ENCODE measurements around the gene TMEM132D.
"Not testable (repeated sequence)": the region's sequence is repeated elsewhere in the genome, so short reads cannot be mapped to it uniquely, and the experiment has no call there.

The TMEM132D gene

DNA sequence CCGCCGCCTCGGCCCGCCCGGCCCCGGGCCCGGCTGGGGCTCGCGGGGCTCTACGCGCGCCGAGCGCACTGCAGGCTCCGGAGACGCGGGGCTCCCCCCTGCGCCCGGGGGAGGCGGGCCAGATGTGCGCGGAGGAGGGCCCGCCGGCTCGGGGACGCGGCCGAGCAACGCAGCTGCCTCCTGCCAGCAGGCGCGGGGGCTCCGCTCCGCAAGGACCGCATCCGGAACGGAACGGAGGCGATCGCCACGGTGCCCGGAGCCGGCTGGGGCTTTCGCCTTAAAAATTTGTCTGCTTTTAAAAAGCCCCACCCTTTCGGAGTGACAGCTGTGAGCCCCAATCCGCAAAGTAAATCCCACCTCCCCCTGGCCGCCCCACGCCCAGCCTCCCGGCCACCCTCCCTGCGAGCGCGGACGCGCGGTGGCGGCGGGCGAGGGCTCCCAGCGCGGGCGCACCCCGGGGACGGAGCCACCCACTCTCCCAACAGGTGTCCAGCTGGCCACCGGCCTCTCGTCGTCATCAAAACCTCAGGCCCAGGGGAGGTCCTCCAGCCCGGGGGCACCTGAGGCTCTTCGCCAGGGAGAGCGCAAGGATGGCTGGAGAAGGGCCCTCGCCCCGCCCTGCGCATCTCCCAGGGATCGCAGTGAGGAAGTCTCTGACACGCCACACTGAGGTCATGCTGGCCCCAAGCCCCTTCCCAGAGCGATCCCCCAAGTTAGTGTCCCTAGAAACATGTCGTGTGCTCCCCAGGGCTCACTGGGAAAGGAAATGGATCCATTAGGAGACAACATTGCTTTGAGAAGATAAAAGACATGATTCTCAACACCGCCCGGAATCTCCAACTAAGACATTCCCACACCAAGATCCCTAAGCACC is at the start of gene TMEM132D:
TMEM132D (minus strand) TSS at position 70 of the 874 bp plus-strand sequence.
- H3K36me3 Mint-ChIP-seq, result no peaks in the 10 kb centered on the region
- no peak within 1 kb of the TSS for H3K4me3 Mint-ChIP-seq
- no peak within 1 kb of the TSS for H3K27ac Mint-ChIP-seq
- peak; percentile 42 for ATAC-seq
- no peaks in the 10 kb centered on the region for H3K9me3 Mint-ChIP-seq
- no peaks in the 10 kb centered on the region for H3K4me1 Mint-ChIP-seq
- peaks cover 7% of the 10 kb centered on the region for H3K27me3 Mint-ChIP-seq

DNA sequence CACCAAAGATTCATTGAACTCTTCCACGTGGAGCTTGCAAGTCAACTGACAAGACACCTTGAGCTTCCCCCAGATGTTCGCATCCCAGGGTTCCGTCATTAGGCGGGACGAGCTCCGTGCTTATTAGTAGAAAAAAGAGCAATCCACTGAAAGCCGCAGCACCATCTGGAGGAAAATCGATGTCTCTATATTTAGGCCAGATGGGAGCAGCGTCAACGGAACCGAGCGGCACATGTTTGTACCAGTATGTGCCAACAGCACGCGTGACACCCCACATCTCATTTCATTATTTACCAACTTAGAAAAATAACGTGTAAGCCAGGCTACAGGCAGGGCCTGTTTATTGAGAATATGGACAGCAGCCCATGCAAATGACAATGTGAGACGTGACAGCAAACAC is 45.8 kb upstream of the TMEM132D start:
- Mint-ChIP-seq H3K36me3 (no peaks in the 10 kb centered on the region), H3K27me3 (no peaks in the 10 kb centered on the region), H3K9me3 (no peaks in the 10 kb centered on the region), H3K4me1 (no peaks in the 10 kb centered on the region), H3K27ac (no peak overlapping the region), H3K4me3 (no peak overlapping the region)
- ATAC-seq, result no peak

DNA sequence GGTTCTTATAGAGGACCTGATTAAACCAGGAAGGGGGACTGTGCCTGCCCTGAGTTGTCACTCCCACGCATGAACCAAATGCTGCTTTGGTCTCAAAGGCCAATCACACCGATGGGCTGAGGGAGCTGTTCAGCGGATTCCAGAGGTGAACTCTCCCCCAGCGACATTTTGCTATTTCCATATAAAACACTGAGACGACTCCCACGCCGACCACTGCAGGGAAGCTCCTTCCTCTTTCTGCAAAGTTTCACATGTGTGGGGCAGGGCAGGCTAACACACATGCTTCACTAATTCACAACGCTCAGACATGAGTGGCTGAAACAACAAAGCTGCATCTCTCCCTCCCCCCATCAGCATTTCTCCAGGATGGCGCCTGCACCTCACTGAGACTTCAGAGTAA is 37.8 kb upstream of the TMEM132D start:
- H3K4me1 Mint-ChIP-seq, result no peaks in the 10 kb centered on the region
- H3K9me3 Mint-ChIP-seq, result no peaks in the 10 kb centered on the region
- H3K36me3 Mint-ChIP-seq, result no peaks in the 10 kb centered on the region
- H3K4me3 Mint-ChIP-seq, result no peak overlapping the region
- H3K27me3 Mint-ChIP-seq, result no peaks in the 10 kb centered on the region
- H3K27ac Mint-ChIP-seq, result no peak overlapping the region
- ATAC-seq, result no peak

DNA sequence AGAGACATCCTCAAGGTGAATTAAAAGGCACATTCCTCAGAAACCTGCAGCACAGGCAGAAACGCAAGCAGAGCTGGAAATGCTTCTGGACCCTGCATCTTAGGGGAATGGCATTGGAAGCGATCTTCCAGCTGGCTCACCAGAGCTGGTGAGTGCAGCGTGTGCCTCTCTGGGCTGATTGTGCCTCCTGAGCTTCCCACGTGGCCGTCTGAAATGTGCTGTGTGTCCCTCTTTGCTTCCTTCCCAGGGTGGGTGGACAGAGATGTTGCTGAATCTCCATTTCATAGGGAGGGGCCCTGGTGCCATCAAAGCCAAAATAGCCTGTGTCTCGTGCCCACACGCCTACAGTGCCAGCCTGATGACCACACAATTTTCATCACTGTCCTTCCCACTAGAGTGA is 34.3 kb upstream of the TMEM132D start:
- no peak overlapping the region for H3K27ac Mint-ChIP-seq
- H3K4me3 Mint-ChIP-seq, result no peak overlapping the region
- no peaks in the 10 kb centered on the region for H3K36me3 Mint-ChIP-seq
- H3K4me1 Mint-ChIP-seq, result no peaks in the 10 kb centered on the region
- ATAC-seq, result no peak
- peaks cover 3% of the 10 kb centered on the region for H3K9me3 Mint-ChIP-seq
- no peaks in the 10 kb centered on the region for H3K27me3 Mint-ChIP-seq

DNA sequence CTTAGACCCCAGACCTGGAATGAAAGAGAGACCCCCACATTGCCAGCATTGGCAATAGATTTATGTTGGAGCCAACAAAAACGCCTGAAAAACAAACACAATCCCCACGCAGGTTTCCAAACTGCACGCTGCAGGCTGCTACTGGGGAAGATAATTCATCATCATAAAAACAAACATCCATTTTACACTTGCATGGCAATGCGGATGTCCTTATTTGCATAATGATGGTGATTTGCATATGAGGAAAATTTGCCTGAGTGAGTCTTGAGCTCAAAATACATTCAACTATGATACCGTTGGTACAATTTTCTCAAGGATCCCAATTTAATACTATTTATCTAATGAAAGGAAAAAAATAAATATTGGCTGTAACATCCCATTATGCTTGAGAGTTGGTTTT is 33.6 kb upstream of the TMEM132D start:
- no peaks in the 10 kb centered on the region for H3K27me3 Mint-ChIP-seq
- H3K9me3 Mint-ChIP-seq, result peaks cover 3% of the 10 kb centered on the region
- no peak for ATAC-seq
- no peaks in the 10 kb centered on the region for H3K36me3 Mint-ChIP-seq
- H3K27ac Mint-ChIP-seq, result no peak overlapping the region
- no peaks in the 10 kb centered on the region for H3K4me1 Mint-ChIP-seq
- no peak overlapping the region for H3K4me3 Mint-ChIP-seq

DNA sequence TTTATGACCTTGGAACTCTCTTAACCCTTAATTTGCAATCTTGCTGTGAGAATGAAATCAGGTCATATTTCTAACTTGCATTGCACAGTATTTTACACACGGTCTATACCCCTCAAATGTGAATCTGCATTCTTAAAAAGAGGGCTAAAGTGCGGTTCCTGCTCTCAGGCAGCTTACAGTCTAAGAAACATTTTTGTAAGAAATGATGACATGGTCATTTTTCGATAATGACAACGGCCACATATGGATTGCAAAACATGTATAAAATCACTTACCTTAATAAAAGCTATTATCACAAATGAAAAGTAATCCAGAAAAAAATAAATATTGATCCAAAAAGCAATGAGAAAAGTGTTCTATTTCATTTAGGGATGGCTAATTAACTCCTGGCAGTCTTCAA is 24.8 kb upstream of the TMEM132D start:
- H3K36me3 Mint-ChIP-seq, result no peaks in the 10 kb centered on the region
- H3K9me3 Mint-ChIP-seq, result peaks cover 8% of the 10 kb centered on the region
- ATAC-seq, result no peak
- H3K4me3 Mint-ChIP-seq, result no peak overlapping the region
- no peak overlapping the region for H3K27ac Mint-ChIP-seq
- H3K4me1 Mint-ChIP-seq, result no peaks in the 10 kb centered on the region
- H3K27me3 Mint-ChIP-seq, result no peaks in the 10 kb centered on the region

DNA sequence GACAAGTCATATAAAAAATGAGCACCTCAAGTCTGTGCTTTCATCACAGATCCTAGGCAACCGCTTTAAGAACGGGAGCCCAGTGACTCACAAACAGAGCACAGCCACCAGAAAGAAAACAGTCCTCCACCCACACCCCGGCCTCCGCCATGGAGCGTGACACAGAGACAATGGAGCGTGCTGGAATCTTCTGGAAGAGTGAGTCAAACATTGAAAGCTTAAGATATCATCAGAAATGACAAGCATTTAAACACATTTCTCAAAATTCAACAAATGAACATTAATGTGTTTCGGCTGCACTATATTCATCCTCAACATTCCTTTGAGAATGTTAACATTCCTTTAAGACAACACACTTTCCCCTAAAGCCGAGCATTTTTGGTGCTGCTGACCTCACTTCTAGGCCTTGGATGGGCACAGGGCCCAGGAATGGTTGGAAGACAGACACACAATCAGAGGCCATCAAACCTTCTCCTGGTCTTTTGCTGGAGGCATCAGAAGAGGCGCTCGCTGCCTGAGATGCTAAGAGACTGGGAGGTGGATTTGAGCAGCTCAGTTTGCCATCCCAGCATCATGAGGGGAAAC is 23.6 kb upstream of the TMEM132D start:
- H3K27me3 Mint-ChIP-seq, result no peaks in the 10 kb centered on the region
- peaks cover 8% of the 10 kb centered on the region for H3K9me3 Mint-ChIP-seq
- no peak overlapping the region for H3K4me3 Mint-ChIP-seq
- H3K27ac Mint-ChIP-seq, result no peak overlapping the region
- ATAC-seq, result no peak
- no peaks in the 10 kb centered on the region for H3K36me3 Mint-ChIP-seq
- H3K4me1 Mint-ChIP-seq, result no peaks in the 10 kb centered on the region

DNA sequence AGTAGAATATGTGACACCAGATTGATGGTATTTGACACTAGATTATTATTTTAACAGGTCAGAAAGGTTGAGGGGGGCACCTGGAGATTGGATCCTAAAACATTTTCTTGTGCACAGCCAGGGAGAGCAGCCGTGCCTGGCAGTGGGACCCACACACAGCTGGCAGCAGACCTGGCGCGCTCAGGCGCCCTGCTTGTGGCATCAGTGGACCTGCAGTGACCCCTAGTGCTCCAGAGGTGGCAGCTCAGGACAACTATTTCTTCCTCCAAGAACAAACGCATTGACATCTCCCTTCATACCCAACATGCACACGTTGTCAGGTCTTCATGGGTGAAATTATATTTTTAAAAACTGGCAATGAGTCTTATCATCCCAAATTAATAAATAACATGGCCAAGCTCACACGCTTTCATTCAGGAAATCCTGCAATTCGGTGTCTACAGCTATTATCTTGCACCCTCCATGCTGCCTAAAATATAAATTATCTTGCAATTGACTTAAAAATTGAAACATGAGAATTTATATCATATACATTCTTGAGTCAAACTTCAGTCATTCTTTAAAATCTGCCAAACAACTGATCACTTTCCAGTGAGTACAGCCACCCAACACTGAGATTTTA is 7.7 kb upstream of the TMEM132D start:
- H3K27ac Mint-ChIP-seq, result no peak overlapping the region
- H3K27me3 Mint-ChIP-seq, result no peaks in the 10 kb centered on the region
- H3K4me3 Mint-ChIP-seq, result no peak overlapping the region
- H3K36me3 Mint-ChIP-seq, result no peaks in the 10 kb centered on the region
- no peaks in the 10 kb centered on the region for H3K9me3 Mint-ChIP-seq
- ATAC-seq, result peak; percentile 55
- H3K4me1 Mint-ChIP-seq, result no peaks in the 10 kb centered on the region

DNA sequence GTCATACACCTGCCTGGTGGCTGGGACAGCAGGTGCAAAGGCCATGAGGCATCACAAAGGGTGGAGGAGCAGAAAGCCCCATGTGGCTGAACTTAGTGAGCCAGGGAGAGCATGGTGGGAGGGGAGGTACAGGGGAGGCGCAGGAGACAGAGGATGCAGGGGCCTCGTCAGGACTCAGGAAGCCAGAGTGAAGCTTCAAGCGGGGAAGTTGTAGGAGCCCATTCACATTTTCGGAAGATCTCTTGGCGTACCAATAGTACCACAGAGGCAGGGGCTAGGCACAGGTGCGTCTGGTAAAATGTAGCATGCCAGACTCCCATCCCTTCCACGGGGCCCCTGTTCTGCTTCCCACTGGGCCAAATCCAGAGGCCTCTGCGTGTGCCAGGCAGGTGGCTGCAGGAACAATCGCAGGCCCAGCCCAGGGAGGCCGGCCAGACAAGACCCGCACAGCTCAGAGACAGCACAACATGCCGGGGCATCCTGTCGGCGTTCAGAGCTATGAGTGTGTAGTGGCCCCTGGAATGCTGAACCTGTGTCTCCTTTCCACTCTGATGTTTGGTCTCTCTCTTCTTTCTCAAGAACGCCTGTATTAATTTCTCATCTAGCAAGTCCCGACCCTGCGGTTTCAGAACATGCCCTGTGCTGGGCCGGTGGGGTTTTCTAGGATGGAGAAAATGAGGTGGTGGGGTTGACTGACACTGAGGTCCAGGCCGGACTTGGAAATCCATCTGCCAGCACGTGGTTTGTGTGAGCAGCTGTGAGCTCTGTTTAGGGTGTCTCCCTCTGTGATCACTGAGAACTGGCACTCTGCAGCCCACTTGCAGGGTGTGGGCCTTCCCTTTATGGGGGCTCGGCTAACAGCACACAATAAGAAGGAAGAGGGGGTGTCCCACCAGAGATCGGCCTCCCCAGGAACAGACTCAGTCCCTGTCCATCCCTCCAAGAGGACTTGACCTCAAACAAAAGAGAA is 5.5 kb upstream of the TMEM132D start:
- no peak overlapping the region for H3K4me3 Mint-ChIP-seq
- H3K27me3 Mint-ChIP-seq, result no peaks in the 10 kb centered on the region
- H3K4me1 Mint-ChIP-seq, result no peaks in the 10 kb centered on the region
- no peak overlapping the region for H3K27ac Mint-ChIP-seq
- no peaks in the 10 kb centered on the region for H3K36me3 Mint-ChIP-seq
- ATAC-seq, result no peak
- H3K9me3 Mint-ChIP-seq, result no peaks in the 10 kb centered on the region

DNA sequence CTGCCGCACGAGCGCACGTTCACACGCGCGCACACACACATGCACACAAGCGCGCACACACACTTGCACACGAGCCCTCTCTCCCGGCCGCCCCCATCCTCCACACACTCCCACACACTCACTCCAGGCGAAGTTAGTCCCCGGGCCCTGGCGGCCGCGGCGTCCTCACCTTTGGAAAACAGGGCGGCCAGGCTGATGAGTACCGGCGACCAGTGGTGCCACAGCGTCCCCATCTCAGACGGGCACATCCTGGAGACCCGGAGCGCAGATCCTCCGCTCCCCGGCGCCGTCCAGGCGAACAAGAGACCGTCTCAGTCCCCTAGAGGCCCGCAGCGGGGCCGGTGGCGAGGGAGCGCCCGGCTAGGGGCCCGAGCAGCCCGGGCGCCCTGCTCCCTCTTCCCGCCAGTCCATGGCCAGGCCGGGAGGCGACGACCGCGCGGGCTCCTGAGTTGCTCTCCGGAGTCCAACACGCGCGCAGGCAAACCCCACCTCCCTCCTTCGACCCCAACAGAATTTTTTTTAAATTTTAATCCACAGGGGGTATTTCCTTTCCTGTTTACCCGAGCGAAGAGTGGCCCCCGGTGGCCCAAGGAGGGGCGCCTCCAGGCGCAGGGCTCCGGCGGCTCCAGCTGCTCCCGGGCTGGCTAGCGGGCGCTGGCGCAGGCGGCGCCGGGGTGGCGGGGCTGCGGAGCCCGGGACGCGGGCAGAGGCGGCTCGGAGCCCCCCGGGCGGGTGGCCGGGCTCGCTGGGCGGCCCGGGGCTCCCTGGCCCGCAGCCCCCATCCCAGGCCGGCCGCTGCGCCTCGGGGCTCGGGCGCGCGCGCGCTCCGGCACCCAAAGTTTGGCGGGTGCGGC is 506 bp downstream of the TMEM132D start:
- peaks cover 7% of the 10 kb centered on the region for H3K27me3 Mint-ChIP-seq
- H3K4me3 Mint-ChIP-seq, result no peak overlapping the region
- H3K9me3 Mint-ChIP-seq, result no peaks in the 10 kb centered on the region
- no peak overlapping the region for H3K27ac Mint-ChIP-seq
- H3K4me1 Mint-ChIP-seq, result no peaks in the 10 kb centered on the region
- no peak for ATAC-seq
- H3K36me3 Mint-ChIP-seq, result no peaks in the 10 kb centered on the region

DNA sequence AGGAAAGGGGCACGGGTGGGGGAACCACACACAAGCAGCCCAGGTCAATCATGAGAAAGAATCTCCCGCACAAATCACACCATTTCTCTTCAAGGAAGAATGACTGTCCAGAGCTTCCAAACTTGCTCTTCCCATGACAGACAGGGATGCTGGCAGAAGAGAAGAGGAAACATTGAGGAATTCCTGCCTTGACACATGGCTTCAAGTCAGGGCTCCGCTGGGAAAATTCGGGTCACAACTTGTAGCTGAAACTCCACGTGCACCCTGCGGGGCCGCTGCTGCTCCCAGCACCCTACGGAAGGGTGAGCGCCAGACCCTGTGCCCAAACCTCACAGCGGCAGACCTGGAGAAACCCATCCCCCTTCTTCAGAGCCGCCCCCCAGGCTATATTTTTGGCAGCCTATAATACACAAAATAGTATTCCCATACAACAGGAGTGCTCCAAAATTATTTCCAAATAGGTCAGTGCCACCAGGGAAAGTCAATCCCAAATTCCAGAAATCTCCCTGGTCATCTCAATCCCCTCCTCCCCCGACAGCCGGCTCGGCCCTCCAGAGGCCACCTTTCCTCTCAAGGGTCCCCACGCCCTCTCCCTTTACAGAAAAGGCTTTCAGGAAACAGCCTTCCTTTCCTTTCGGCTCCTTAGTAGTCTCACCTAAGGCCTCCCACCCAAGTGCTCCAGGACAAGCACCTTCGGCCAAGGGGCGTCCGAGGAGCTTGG is 1.3 kb downstream of the TMEM132D start:
- H3K36me3 Mint-ChIP-seq, result no peaks in the 10 kb centered on the region
- peaks cover 7% of the 10 kb centered on the region for H3K27me3 Mint-ChIP-seq
- no peak overlapping the region for H3K27ac Mint-ChIP-seq
- H3K9me3 Mint-ChIP-seq, result no peaks in the 10 kb centered on the region
- no peaks in the 10 kb centered on the region for H3K4me1 Mint-ChIP-seq
- no peak for ATAC-seq
- H3K4me3 Mint-ChIP-seq, result no peak overlapping the region

DNA sequence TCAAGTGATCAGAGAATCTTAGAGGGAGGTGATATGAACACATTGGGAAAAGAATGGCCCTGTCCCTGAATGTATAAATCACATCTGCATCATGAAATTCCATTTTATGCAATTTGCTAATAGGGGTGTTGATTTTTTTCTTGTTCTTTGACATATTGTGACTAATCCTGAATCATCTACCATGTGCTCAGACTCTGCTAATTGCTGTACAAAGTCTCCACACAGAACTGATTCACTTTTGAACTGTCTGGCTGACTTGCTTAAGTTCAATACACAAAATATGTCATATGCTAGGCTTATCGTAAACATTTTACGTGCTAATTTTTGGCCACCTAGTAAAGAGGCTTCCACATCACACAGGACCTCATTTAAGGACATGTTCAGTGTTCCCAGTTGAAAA is 2.6 kb downstream of the TMEM132D start:
- Mint-ChIP-seq H3K4me3 (no peak overlapping the region), H3K27me3 (peaks cover 7% of the 10 kb centered on the region), H3K27ac (no peak overlapping the region), H3K4me1 (no peaks in the 10 kb centered on the region), H3K36me3 (no peaks in the 10 kb centered on the region), H3K9me3 (no peaks in the 10 kb centered on the region)
- no peak for ATAC-seq

DNA sequence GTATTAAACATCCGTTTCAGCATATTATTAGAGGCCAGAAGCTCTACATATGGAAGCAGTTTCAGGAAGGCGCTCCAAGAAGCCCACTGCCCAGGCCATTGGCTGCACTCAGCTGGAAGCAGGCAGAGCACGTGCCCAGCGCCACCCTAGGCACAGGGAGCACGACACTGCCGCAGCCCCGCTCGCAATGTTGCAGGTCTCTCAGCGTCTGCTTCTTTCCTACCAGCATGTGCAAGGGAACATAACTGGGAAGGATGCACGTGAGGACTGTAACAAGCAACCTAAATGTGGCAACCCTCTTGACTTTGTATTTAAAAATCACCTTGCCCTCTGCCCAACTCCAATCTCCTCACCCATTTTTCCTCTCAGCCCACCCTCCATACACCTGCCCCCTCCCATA is 3.5 kb downstream of the TMEM132D start:
- Mint-ChIP-seq H3K27me3 (peaks cover 7% of the 10 kb centered on the region), H3K36me3 (no peaks in the 10 kb centered on the region), H3K9me3 (no peaks in the 10 kb centered on the region), H3K4me3 (no peak overlapping the region), H3K27ac (no peak overlapping the region), H3K4me1 (no peaks in the 10 kb centered on the region)
- no peak for ATAC-seq

DNA sequence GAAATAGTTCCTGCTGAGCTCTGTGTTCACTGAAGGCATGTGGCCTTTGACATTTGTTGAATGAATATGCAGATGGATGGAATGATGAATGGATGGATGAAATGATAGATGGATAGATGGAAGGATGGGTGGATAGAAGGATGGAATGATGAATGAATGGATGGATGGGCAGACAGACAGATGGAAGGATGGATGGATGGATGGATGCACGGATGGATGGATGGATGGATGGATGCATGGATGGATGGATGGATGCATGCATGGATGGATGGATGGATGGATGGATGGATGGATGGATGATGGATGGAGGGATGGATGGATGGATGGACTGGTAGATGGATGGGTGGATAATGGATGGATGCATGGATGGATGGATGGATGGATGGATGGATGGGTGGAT is 4.8 kb downstream of the TMEM132D start:
- not testable (repeated sequence) for H3K27ac Mint-ChIP-seq, H3K9me3 Mint-ChIP-seq, H3K4me1 Mint-ChIP-seq, ATAC-seq, H3K4me3 Mint-ChIP-seq, H3K36me3 Mint-ChIP-seq, H3K27me3 Mint-ChIP-seq
